DMS114 treated with DMSO at 0.1 percent for 48 hours (cell line): Measurements from ENCODE around the gene ACER2.
"Not testable (repeated sequence)": the region's sequence is repeated elsewhere in the genome, so short reads cannot be mapped to it uniquely, and the experiment has no call there.

Experiments
- DNase-seq: peaks from one replicate; lab custom pipeline; 2025; ENCODE audit not compliant: unreplicated experiment; lab: John Stamatoyannopoulos, UW

Gene ACER2

DNA sequence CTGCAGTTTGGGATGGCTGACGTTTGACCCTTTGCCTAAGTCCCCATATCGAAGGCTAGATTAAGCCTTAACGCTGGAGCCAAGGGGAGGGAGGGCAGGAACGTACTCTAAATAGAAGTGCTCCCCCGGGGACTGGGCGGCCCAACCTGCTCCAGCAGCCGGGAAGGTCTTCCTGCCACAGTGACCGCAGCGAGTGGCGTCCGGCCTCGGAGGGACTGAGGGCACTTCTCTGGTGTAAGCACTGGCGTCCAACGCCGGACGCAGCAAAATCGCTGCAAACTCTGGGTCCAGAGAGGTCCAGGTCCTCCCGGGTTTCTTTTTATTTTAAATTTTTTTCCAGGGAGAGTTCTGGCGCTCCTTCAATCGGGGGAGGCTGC, 505 bp upstream of the ACER2 start:
- no peak for DNase-seq

DNA sequence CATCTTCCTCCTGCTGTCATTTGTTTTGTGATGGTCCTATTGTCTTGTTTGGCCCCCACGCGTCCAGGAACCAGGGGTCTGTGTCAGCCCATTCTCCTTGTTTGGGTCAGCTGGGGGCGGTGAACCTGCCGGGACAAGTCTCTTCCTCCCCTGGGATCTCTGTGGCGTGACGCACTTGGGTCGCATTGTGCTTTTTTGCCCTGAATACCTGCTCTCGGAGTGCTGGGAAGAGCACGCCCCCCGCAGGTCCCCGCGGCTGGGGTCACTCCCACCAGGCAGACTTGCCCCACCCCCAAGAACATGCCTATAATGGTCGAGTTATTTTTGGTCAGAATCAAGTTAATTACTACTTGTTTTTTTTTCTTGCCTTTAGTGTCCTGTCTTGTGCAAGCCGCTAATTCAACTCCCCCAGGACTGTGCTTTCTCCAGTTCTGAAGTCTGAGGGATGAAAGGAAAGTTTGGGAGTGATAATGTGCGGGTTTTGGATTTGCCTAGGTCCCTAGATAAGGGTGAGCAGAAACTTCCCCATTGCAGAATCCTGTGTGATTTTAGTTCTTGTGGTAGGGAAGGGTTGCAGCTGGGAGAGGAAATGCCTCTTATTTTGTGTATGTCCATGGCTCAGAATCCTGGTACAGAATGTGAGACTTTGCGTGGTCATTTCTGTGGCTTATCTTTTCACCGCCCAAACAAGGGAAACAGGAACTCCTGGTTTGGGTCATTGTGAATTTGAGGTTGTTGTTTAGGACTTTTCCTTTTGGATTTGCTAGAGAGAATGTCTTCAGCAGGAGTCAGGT, 789 bp downstream of the ACER2 start:
- no peak for DNase-seq

GRCh38 chr9:19410195-19410503, 1.3 kb downstream of the ACER2 start:
- DNase-seq = no peak

GRCh38 chr9:19410594-19410993, 1.8 kb downstream of the ACER2 start:
- no peak for DNase-seq

DNA sequence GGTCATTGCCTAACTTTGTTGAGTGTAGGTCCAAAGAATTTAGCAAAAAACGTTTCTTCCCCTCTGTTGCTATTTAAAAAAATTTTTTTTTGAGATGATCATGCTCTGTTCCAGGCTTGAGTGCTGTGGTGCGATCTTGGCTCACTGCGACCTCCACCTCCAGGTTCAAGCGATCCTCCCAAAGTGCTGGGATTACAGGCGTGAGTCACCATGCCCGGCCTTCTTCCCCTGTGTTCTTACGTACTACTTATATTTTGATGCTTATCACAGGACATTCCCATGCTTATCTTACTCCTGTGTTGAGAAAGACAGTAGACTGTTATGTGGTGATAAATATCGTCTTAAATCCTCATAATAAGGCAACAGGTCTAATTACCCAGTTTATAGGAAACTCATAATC, 2.5 kb downstream of the ACER2 start:
- no peak for DNase-seq

GRCh38 chr9:19413456-19413855, 4.6 kb downstream of the ACER2 start:
- not testable (repeated sequence) for DNase-seq

DNA sequence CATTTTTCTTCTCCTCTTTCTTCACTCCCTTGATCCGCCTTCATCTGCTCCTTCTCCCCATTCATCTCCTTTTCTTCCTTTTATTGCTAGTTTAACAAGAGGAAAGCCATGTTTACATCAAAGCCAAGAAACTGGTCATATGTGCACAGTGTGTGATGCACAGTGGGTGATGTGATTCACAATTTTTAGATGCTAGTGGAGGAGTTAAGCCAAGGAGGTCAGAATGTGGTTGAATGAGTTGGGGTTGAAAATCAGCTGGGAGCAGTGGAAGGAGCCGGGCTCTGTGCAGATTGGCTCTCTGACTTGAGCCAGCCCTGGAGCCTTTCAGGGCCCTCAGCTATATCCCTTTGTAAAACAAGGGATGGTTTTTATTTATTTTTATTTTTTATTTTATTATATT, 7.3 kb downstream of the ACER2 start:
- DNase-seq = no peak

DNA sequence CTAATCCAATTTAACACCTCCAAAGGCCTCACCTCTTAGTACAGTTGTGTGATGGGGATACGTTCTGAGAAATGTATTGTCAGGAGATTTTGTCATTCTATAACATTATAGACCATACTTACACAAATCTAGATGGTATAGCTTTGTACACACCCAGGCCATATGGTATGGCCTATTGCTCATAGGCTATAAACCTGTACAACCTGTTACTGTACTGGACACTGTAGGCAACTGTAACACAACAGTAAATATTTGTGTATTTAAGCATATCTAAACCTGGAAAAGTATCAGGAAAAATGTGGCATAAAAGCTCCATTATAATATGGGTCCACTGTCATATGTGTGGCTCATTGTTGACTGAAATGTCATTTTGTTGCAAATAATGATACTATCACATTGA, 12.1 kb downstream of the ACER2 start:
- no peak for DNase-seq

DNA sequence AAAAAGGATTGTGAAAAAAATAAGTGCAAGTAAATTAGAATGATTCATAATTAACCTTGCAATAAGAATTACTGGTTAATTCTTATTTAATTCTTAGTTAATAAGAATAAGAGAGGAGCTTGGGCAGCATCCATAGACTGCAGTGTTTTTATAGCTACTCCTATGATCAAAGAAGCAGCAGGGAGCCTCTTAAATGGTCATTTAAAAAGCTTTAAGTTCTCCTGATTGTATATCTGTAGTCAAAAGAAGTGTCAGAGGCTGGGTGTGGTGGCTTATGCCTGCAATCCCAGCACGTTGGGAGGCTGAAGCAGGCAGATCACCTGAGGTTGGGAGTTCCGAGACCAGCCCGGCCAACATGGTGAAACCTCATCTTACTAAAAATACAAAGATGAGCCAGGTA, 14.4 kb downstream of the ACER2 start:
- no peak for DNase-seq

GRCh38 chr9:19424176-19424779, 15.5 kb downstream of the ACER2 start:
- DNase-seq = no peak

GRCh38 chr9:19429595-19429994, 20.8 kb downstream of the ACER2 start:
- no peak for DNase-seq

GRCh38 chr9:19430201-19430760, 21.5 kb downstream of the ACER2 start:
- no peak for DNase-seq

DNA sequence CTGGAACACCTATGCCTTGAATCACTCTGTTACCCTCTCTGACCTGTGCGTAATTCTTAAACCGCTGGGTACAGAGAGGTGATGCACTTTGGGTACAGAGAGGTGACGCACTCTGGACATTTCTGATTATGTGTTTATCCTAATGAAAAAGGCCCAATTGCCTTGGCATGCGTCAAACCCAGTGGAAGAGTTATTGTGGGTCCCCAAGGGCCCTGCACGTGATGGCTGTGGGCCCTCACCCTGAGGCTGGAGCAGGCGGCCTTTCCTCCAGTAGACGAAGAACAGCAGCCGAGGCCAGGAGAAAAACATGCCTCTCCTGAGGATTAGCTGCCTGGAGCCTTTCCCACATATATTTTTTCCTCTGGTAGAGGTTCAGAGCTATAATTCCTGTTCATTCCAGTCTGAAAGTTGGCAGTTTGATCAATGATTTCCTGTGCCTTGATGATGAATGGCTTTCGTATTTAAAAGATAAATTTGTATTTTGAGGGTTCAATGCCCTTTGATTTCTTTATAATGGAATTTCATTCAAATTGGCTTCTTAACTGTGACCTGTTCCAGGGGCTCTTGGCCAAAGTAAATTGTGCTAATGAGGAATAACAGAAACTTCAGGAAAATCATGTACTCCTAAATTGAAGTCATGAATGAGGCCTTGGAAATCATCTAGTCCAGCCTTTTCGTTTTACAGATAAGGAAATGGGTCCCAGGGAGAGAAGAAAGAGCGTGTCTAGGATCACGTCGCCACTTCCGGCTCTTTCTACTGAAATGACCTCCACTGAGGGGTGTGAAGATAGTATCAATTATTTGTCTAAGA, 22.8 kb downstream of the ACER2 start:
- DNase-seq = no peak

GRCh38 chr9:19432473-19432872, 23.7 kb downstream of the ACER2 start:
- DNase-seq = no peak

DNA sequence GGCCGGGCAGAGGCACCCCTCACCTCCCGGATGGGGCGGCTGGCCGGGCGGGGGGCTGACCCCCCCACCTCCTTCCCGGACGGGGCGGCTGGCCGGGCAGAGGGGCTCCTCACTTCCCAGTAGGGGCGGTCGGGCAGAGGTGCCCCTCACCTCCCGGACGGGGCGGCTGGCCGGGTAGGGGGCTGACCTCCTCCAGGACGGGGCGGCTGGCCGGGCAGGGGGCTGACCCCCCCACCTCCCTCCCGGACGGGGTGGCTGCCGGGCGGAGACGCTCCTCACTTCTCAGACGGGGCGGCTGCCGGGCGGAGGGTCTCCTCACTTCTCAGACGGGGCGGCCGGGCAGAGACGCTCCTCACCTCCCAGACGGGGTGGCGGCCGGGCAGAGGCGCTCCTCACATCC, 24.9 kb downstream of the ACER2 start:
- DNase-seq = not testable (repeated sequence)

DNA sequence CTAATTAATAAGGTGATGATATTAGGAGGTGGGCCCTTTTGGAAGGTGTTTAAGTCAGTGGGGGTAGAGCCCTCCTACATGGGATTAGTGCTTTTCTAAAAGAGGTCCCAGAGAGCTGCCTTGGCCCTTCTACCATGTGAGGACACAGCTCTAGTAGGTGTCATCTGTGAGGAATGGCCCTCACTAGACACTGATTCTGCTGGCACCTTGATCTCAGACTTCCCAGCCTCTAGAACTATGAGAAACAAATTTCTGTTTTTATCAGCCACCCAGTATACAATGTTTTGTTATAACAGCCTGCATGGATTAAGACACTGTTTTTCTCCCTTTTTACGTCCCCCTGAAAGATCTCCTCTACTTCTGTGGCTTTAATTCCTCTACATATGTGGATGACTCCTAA, 31.6 kb downstream of the ACER2 start:
- DNase-seq = no peak

GRCh38 chr9:19440823-19441580, 32.2 kb downstream of the ACER2 start:
- no peak for DNase-seq

- DNase-seq = no peak
Measured at GRCh38 chr9:19441730-19442129, 32.9 kb downstream of the ACER2 start.

DNA sequence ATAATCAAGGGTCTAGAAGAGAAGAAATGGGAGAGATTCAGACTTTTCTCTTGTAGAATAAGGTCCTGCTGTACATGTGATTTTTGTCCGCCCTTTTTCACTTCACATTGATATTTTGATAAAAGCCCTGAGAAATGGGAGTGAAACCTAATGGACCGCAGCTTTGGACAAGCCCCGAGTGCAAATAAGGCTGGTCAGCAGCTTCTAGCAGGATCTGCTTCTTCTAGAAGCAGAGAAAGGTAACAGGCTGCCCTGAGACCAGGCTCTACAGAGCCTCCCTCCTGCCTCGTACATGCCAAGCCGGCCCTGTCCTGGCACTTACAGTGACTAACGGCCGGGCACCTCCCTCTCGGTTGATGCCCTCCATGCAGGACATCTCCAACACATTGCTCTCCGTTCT, 33.4 kb downstream of the ACER2 start:
- no peak for DNase-seq

GRCh38 chr9:19445452-19445851, 36.6 kb downstream of the ACER2 start:
- no peak for DNase-seq

DNA sequence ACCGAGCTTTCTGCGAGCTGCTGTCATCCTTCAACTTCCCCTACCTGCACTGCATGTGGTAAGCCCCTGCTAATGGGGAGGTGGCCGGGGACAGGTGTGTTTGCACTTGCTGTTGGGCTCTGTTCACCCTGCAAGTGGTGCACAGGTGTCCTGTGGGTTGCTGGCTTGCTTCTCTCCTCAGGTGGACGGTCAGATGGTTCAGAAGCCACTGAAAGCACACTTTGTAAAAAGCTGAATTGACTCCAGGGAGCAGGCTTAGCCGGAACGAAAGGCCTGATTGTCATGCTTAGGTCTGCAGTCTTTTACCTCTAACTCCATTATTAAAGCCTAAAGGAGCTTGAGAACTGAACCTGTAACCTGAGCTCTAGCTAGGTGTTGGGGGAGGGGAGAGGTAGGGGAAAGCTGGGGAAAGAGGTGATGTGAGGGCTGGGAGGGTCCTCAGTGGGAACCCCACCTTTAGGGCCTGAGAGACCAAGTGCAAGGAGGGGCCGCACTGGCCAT, 37.6 kb downstream of the ACER2 start:
- no peak for DNase-seq
